Measurements from ENCODE around the gene OAF. TPM values are rescaled to one million over a fixed set of nuclear protein-coding genes. Genes with fewer than 3 reads are reported as not detected.

OAF gene
- 1.2 and 3.0 TPM in 2 replicates for total RNA-seq (2014; rRNA removed; shearing (Covaris generic))
- polyA plus RNA-seq (2016; fragmentation: Nextera tagmentation; extraction: Ambion mirVana): 1.1 and 1.6 TPM in 2 replicates
- long read RNA-seq: 0 reads

- Histone ChIP-seq H3K4me3 (peak within 1 kb of the TSS; percentile 71), H3K27me3 (ENCODE audit: insufficient read depth) (peaks cover 98% of the 10 kb centered on the region), H4K20me1 (replicated peaks; ENCODE audit: insufficient read depth) (peaks cover 3% of the 10 kb centered on the region), H3K27ac (ENCODE audit: low read depth) (no peak within 1 kb of the TSS), H3K9me2 (ENCODE audit: insufficient read depth) (no peaks in the 10 kb centered on the region), H3F3A (replicated peaks; ENCODE audit: low read depth) (no peaks in the 10 kb centered on the region), H3K4me2 (peak within 1 kb of the TSS; percentile 96), H3K4me1 (ENCODE audit: insufficient read depth) (peaks cover 26% of the 10 kb centered on the region), H2AFZ (peak within 1 kb of the TSS; percentile 99), H3K36me3 (ENCODE audit: insufficient read depth) (no peaks in the 10 kb centered on the region), H3K79me2 (replicated peaks; ENCODE audit: insufficient read depth) (no peaks in the 10 kb centered on the region)
- Mint-ChIP-seq H3K4me3 (peak within 1 kb of the TSS; percentile 80), H3K9me3 (no peaks in the 10 kb centered on the region), H3K27ac (no peak within 1 kb of the TSS), H3K36me3 (ENCODE audit: low read depth) (no peaks in the 10 kb centered on the region), H3K27me3 (ENCODE audit: insufficient read depth, low read depth, poor library complexity) (peaks cover 86% of the 10 kb centered on the region), H3K4me1 (peaks cover 29% of the 10 kb centered on the region)
- peak; percentile 86 for ATAC-seq
- TF ChIP-seq, protein P1, sequence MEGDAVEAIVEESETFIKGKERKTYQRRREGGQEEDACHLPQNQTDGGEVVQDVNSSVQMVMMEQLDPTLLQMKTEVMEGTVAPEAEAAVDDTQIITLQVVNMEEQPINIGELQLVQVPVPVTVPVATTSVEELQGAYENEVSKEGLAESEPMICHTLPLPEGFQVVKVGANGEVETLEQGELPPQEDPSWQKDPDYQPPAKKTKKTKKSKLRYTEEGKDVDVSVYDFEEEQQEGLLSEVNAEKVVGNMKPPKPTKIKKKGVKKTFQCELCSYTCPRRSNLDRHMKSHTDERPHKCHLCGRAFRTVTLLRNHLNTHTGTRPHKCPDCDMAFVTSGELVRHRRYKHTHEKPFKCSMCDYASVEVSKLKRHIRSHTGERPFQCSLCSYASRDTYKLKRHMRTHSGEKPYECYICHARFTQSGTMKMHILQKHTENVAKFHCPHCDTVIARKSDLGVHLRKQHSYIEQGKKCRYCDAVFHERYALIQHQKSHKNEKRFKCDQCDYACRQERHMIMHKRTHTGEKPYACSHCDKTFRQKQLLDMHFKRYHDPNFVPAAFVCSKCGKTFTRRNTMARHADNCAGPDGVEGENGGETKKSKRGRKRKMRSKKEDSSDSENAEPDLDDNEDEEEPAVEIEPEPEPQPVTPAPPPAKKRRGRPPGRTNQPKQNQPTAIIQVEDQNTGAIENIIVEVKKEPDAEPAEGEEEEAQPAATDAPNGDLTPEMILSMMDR (conservative IDR thresholded peaks at IDR 0.05; ENCODE audit: low read depth in 2 of 2): no peak
- TF ChIP-seq STAT1 (IDR thresholded peaks at IDR 0.05; ENCODE audit: unreplicated experiment): no peak
- TF ChIP-seq NANOG (IDR thresholded peaks at IDR 0.05; ENCODE audit: borderline replicate concordance): no peak
- TF ChIP-seq CREB1 (CRISPR knock-in tag; IDR thresholded peaks at IDR 0.05; ENCODE audit: low read depth): no peak
- peak; percentile 94 for DNase-seq (ENCODE audit: low spot score)
Measured at GRCh38 chr11:120210626-120211521, at the start of gene OAF. Gene OAF, plus strand, starts transcription at chr11:120211032. Its CDS starts 248 bp downstream, at chr11:120211280.

- Mint-ChIP-seq H3K27ac (no peak overlapping the region), H3K36me3 (ENCODE audit: low read depth) (no peaks in the 10 kb centered on the region), H3K4me3 (no peak overlapping the region), H3K9me3 (peaks cover 5% of the 10 kb centered on the region; the same call in 2 of the 3 replicates), H3K27me3 (ENCODE audit: insufficient read depth, low read depth, poor library complexity) (peaks cover 60% of the 10 kb centered on the region), H3K4me1 (peaks cover 4% of the 10 kb centered on the region; the same call in 2 of the 3 replicates)
- Histone ChIP-seq H3K79me2 (replicated peaks; ENCODE audit: insufficient read depth) (no peaks in the 10 kb centered on the region), H2AFZ (no peak overlapping the region), H3K27me3 (ENCODE audit: insufficient read depth) (peaks cover 73% of the 10 kb centered on the region), H3K9me2 (ENCODE audit: insufficient read depth) (no peaks in the 10 kb centered on the region), H3K4me3 (no peak overlapping the region), H3K4me1 (ENCODE audit: insufficient read depth) (peaks cover 6% of the 10 kb centered on the region; the same call in 1 of the 2 replicates), H3K36me3 (ENCODE audit: insufficient read depth) (no peaks in the 10 kb centered on the region), H3K27ac (ENCODE audit: low read depth) (no peak overlapping the region), H3F3A (replicated peaks; ENCODE audit: low read depth) (no peaks in the 10 kb centered on the region), H4K20me1 (replicated peaks; ENCODE audit: insufficient read depth) (no peaks in the 10 kb centered on the region), H3K4me2 (no peak overlapping the region)
- ATAC-seq (no peak), DNase-seq (ENCODE audit: low spot score) (no peak)
- TF ChIP-seq EZH2 (IDR thresholded peaks at IDR 0.05; ENCODE audit: low read depth, unreplicated experiment) (no peak), POLR2AphosphoS5 (IDR thresholded peaks at IDR 0.05; ENCODE audit: low read depth) (no peak), ZNF331 (CRISPR knock-in tag; IDR thresholded peaks at IDR 0.05; ENCODE audit: low read depth) (no peak), JUNB (IDR thresholded peaks at IDR 0.05; ENCODE audit: unreplicated experiment) (no peak), EZH2phosphoT487 (IDR thresholded peaks at IDR 0.05; ENCODE audit: unreplicated experiment) (no peak), CREB1 (CRISPR knock-in tag; IDR thresholded peaks at IDR 0.05; ENCODE audit: low read depth) (no peak)
- TF ChIP-seq, protein P2, sequence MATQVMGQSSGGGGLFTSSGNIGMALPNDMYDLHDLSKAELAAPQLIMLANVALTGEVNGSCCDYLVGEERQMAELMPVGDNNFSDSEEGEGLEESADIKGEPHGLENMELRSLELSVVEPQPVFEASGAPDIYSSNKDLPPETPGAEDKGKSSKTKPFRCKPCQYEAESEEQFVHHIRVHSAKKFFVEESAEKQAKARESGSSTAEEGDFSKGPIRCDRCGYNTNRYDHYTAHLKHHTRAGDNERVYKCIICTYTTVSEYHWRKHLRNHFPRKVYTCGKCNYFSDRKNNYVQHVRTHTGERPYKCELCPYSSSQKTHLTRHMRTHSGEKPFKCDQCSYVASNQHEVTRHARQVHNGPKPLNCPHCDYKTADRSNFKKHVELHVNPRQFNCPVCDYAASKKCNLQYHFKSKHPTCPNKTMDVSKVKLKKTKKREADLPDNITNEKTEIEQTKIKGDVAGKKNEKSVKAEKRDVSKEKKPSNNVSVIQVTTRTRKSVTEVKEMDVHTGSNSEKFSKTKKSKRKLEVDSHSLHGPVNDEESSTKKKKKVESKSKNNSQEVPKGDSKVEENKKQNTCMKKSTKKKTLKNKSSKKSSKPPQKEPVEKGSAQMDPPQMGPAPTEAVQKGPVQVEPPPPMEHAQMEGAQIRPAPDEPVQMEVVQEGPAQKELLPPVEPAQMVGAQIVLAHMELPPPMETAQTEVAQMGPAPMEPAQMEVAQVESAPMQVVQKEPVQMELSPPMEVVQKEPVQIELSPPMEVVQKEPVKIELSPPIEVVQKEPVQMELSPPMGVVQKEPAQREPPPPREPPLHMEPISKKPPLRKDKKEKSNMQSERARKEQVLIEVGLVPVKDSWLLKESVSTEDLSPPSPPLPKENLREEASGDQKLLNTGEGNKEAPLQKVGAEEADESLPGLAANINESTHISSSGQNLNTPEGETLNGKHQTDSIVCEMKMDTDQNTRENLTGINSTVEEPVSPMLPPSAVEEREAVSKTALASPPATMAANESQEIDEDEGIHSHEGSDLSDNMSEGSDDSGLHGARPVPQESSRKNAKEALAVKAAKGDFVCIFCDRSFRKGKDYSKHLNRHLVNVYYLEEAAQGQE (IDR thresholded peaks at IDR 0.05; ENCODE audit: unreplicated experiment): no peak
- TF ChIP-seq, protein P3, sequence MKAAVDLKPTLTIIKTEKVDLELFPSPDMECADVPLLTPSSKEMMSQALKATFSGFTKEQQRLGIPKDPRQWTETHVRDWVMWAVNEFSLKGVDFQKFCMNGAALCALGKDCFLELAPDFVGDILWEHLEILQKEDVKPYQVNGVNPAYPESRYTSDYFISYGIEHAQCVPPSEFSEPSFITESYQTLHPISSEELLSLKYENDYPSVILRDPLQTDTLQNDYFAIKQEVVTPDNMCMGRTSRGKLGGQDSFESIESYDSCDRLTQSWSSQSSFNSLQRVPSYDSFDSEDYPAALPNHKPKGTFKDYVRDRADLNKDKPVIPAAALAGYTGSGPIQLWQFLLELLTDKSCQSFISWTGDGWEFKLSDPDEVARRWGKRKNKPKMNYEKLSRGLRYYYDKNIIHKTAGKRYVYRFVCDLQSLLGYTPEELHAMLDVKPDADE (IDR thresholded peaks at IDR 0.05): no peak
- TF ChIP-seq, protein P1 (conservative IDR thresholded peaks at IDR 0.05; ENCODE audit: low read depth in 2 of 2): no peak
Measured at GRCh38 chr11:120167659-120168058, 43.2 kb upstream of the OAF start.

Data from GM23338 (cell line).